Stomach smooth muscle (tissue), 2 donors: ENCODE data around the gene EPB41.

ENCODE experiments used
- H3K27ac ChIP-seq: one replicate; pipeline ENCODE4 v1.7.0; 2013; ENCODE audit warnings: mild to moderate bottlenecking, low read length, inconsistent platforms
- H3K27me3 ChIP-seq, 2 donors: one replicate each; pipeline ENCODE4 v1.7.0; 2013; ENCODE audit warnings: low read length in 2 of 2; ENCODE audit not compliant: insufficient read depth in 2 of 2, control insufficient read depth in 1 of 2
- H3K36me3 ChIP-seq, 2 donors: one replicate each; pipeline ENCODE4 v1.7.0; 2013; ENCODE audit warnings: low read length in 2 of 2; ENCODE audit not compliant: control insufficient read depth in 2 of 2, insufficient read depth in 2 of 2
- H3K4me1 ChIP-seq: one replicate; pipeline ENCODE4 v1.7.0; 2013; ENCODE audit warnings: low read length; ENCODE audit not compliant: control insufficient read depth, insufficient read depth
- H3K4me3 ChIP-seq, 2 donors: one replicate each; pipeline ENCODE4 v1.7.0; 2013; ENCODE audit warnings: low read length in 2 of 2
- H3K9ac ChIP-seq, 2 donors: one replicate each; pipeline ENCODE4 v1.7.0; 2013; ENCODE audit warnings: low read length in 2 of 2, mild to moderate bottlenecking in 1 of 2
- H3K9me3 ChIP-seq, 2 donors: one replicate each; pipeline ENCODE4 v1.7.0; 2013; ENCODE audit warnings: low read length in 2 of 2; ENCODE audit not compliant: control insufficient read depth in 2 of 2
- donor health status: healthy.
- donor health status: Pancreatic carcinoma.

Gene EPB41

DNA sequence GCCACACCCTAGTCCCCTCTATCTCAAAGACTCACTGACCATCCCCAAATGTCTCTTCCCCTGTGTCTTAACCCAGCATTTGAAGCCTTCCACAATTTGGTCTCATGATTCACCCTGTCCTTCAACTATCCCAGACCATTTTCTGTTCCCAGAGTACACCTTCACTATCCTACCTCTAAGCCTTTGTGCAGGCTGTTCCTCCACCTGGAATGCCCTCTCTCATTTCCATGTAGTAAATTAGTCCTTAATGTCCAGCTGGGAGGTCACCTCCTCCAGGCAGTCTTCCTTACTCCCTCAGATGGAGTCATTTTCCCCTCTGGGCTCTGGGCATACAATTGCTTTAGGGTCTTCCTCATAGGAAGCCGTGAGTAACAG is 31.1 kb upstream of the EPB41 start:
- Histone ChIP-seq H3K4me3 (no peak overlapping the region), H3K27me3 (no peaks in the 10 kb centered on the region), H3K9me3 (no peaks in the 10 kb centered on the region), H3K36me3 (no peaks in the 10 kb centered on the region), H3K9ac (no peak overlapping the region), H3K27ac (no peak overlapping the region), H3K4me1 (peaks cover 30% of the 10 kb centered on the region)

DNA sequence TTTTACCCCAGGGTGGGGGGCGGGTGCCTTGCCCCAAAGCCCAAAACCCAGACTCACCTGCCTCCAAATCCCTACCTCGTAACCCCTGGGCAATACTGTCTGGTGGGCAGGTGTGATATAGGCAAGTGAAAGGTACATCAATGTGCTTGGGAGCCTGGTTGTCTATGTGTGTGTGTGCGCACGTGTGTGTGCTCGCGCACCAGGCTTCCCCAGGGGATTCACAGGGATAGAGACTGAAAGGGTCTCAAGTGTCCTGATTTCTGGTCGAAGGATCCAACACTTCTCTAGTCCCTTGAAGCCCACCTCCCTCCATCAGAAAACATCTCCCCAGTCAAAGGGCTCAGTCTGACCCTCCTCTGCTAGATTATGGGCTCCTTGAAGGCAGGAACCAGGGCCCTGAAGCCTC is 28.9 kb upstream of the EPB41 start:
- Histone ChIP-seq H3K27me3 (no peaks in the 10 kb centered on the region), H3K27ac (peak overlapping the region; percentile 37), H3K4me3 (no peak overlapping the region), H3K9me3 (no peaks in the 10 kb centered on the region), H3K36me3 (no peaks in the 10 kb centered on the region), H3K4me1 (peaks cover 36% of the 10 kb centered on the region), H3K9ac (no peak overlapping the region)

DNA sequence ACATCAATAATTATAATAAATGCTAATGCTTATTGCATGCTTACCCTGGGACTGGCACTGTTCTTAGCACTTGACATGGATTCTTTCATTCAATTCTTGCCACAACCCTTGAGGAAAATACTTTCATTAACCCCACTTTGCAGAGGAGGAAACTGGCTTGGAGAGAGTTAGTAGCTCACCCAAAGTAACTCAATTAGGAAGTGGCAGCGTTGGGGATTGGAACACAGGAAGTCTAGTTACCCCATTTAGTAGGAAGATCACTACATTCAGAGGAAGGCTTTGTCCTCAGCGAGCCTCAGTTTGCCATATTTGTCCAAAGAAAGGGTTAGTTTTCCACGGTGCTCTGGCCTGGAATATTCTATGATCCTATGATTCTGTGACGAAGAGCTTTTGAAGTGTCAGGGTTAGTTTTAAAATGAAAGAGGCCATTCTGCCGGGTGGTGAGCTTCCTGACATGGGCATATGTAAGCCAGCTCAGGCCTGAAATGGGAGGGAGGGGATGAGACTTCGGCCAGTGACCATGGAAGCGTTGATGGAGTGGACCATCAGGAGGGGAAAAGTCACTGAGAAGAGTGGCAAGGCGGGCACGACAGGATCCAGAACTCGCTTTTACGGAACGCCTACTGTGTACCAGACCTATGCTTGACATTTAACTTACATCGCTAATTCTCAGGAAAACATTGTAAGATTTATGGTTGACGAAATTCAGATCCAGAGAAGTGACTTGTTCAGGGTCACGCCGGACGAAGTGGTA is 28.2 kb upstream of the EPB41 start:
- H3K9ac ChIP-seq: peak overlapping the region; percentile 29 to 81
- peak overlapping the region; percentile 89 to 92 for H3K4me3 ChIP-seq
- H3K27me3 ChIP-seq: no peaks in the 10 kb centered on the region
- peaks cover 36% of the 10 kb centered on the region for H3K4me1 ChIP-seq
- H3K9me3 ChIP-seq: no peaks in the 10 kb centered on the region
- no peaks in the 10 kb centered on the region for H3K36me3 ChIP-seq
- peak overlapping the region; percentile 37 for H3K27ac ChIP-seq

DNA sequence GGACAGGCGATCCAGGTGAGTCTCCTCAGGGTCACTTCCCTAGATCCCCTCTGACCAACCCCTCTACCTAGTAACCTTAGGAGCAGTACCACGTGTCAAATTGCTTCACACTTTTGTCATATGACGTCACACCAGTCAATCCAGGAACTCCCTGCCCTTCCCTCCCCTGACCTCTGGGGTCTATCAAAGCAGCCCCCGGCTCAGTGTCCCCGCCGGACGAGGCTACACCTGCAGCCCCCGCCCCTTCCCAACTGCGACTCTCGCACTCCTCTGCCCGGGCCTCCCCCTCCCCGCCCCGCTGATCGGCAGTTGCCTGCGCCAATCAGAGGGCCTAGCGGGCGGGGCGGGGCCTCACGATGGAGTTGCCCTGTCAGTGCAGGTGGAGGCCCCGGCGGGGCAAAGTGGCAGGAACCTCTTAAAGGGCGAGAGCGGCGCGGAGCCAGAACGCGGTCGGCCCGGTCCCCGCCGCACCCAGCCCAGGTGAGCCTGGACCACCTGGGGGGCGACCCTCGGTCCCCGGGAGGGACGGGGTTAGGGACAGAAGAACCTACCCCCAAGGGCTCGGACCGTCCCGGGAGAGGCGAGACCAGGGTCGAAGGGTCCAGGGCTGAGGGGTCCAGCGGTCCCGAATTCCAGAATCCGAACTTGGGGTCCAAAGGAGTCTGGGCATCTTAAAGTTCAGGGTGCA is 27.5 kb upstream of the EPB41 start:
- no peaks in the 10 kb centered on the region for H3K27me3 ChIP-seq
- no peaks in the 10 kb centered on the region for H3K9me3 ChIP-seq
- peaks cover 36% of the 10 kb centered on the region for H3K4me1 ChIP-seq
- H3K27ac ChIP-seq: peak overlapping the region; percentile 37
- H3K36me3 ChIP-seq: no peaks in the 10 kb centered on the region
- peak overlapping the region; percentile 89 to 92 for H3K4me3 ChIP-seq
- peak overlapping the region; percentile 73 to 81 for H3K9ac ChIP-seq

DNA sequence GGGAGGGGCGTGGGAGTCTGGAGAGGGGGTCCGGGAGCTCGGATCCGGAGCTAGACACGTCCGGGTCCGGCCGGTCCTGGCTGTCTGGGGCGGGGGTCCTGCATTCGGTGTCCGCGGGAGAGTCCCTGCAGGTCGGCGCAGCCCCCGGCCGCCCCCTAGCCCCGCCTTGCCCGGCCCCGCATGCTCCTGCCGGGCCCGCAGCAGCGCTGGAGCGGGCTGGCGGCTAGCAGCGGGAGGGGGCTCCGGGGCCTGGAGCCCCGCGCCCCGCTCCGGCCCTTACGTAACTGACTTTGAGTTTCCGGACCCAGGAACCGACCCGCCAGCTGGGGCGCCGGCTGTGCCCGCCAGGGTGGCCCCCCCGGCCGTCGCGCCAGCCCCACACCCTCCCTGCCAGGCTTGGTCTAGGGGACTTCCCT is 26.9 kb upstream of the EPB41 start:
- peak overlapping the region; percentile 89 to 92 for H3K4me3 ChIP-seq
- H3K4me1 ChIP-seq: peaks cover 32% of the 10 kb centered on the region
- no peaks in the 10 kb centered on the region for H3K9me3 ChIP-seq
- H3K27me3 ChIP-seq: no peaks in the 10 kb centered on the region
- H3K27ac ChIP-seq: no peak overlapping the region
- H3K36me3 ChIP-seq: no peaks in the 10 kb centered on the region
- H3K9ac ChIP-seq: peak overlapping the region; percentile 73 to 81

DNA sequence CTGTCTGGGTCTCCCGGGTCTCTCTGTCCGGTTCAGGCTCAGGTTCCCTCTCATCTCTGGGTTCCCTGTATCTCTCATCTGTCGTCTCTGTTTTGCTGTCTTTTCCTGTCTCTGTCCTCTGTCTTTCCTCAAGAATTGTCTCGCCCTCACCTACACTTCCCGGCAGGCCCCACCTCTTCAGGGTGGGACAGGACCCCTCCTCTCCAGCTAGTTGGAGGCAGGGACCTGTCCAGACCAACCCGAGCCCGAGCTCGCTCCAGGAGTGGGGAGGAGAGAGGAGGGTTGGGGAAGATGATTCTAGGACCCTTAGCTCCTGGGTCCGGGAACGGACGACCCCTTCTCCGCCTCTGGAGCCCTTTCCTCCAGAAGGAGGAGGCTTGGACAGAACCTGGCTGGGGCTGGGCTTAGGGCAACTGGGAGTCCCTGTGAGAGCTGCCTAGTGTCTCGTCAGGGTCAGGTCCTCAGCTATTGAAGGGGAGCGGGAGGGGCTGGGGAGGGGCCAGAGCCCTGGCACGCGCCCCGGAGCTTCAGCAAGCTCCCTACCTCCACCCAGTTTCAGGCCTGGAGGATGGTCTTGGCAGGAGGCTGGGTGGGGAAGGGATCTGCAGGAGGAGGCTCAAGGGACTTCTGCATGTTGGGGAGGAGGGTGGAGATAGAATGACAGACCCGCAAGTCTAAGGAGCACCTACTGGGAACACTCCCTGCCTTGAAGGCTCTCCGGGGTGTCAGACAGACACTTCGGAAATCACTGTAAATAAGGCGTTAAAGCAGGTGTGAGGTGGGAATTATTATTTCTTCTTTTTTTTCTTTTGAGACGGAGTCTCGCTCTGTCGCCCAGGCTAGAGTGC is 26.3 kb upstream of the EPB41 start:
- Histone ChIP-seq H3K9ac (peak overlapping the region; percentile 73 to 81), H3K9me3 (no peaks in the 10 kb centered on the region), H3K4me3 (peak overlapping the region; percentile 89 to 92), H3K36me3 (no peaks in the 10 kb centered on the region), H3K4me1 (peaks cover 30% of the 10 kb centered on the region), H3K27ac (no peak overlapping the region), H3K27me3 (no peaks in the 10 kb centered on the region)

DNA sequence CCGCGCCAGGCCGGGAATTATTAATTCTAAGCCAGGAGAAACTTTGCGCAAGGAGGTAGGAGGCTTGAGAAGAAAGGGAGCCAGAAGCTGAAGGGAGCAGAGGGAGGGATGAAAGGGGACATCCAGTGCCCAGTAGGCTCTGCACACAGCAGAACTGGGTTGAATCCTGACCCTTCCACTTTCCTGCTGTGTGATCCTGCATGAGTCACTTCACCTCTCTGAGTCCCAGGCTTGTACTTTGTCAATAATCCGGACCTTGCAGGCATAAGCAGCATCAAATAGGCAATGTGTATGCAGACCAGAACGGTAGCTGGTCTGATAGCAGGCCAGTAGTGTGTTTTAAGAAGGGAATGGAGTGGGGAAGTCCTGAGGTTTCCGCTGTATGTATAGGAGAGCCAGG is 25.5 kb upstream of the EPB41 start:
- Histone ChIP-seq H3K9ac (no peak overlapping the region), H3K9me3 (no peaks in the 10 kb centered on the region), H3K4me3 (no peak overlapping the region), H3K36me3 (peaks cover 0 to 1% of the 10 kb centered on the region in 2 donors), H3K4me1 (peaks cover 30% of the 10 kb centered on the region), H3K27me3 (no peaks in the 10 kb centered on the region), H3K27ac (no peak overlapping the region)

DNA sequence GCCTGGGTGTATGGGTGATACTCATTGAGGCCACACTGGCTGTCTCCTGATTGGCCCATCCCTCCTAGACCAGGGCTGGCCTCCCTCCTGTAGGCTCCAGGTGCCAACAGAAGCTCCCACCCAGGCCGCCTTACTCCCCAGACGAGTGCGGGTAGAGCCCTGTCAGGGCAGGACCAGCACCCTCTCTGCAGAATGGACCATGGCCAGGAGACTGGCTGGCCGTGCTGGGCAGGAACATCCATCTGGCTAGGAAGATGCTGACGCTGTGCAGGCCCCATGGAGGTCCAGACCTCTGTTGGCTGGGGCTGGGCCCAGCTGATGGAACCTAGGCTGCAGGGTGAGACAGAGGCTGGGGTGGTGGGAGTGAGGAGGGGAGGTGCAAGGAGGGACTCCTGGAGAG is 25.0 kb upstream of the EPB41 start:
- H3K9ac ChIP-seq: no peak overlapping the region
- H3K27me3 ChIP-seq: no peaks in the 10 kb centered on the region
- no peak overlapping the region for H3K4me3 ChIP-seq
- peaks cover 0 to 3% of the 10 kb centered on the region in 2 donors for H3K36me3 ChIP-seq
- H3K9me3 ChIP-seq: no peaks in the 10 kb centered on the region
- no peak overlapping the region for H3K27ac ChIP-seq
- H3K4me1 ChIP-seq: peaks cover 30% of the 10 kb centered on the region

DNA sequence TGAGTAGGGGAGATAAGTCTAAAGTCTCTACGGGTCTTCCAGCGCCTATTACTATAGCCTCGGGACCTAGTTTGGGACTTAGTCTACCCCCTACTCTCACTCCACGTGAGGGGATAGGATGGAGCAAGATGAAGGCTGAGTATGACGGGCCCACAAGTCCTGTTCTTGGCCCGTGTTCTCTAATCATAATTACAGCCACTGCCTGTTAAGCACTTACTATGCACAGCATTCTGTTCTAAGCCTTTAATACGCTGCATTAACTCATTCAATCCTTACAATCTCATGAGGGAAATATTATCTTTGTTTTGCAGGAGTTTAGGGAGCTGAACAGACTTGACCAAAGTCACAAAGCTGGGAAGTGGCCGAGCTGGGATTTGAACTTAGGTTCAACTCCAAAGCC is 23.9 kb upstream of the EPB41 start:
- H3K9ac ChIP-seq: peak overlapping the region in 1 of 2 donors; percentile 15

DNA sequence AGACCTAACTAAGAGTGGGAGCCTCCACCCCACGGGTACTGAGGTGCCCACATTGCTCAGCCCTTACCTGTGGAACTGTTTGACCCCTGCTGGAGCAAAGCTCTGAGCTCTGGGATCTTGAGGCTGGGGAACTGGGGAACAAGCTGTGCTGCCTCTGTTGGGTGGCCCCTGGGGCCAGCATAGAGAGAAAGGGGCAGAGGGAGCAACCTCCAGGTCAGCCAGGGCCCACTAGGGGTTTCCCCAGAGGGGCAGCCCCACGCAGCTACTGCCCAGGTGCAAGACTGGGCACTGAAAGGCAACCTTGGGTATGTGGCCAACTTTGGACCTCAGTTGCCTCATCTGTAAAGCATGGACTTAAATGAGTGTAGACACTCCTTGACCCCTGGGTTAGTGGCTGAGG is 23.5 kb upstream of the EPB41 start:
- Histone ChIP-seq H3K9me3 (no peaks in the 10 kb centered on the region), H3K4me1 (peaks cover 24% of the 10 kb centered on the region), H3K27ac (no peak overlapping the region), H3K27me3 (no peaks in the 10 kb centered on the region), H3K9ac (no peak overlapping the region), H3K36me3 (peaks cover 0 to 3% of the 10 kb centered on the region in 2 donors), H3K4me3 (no peak overlapping the region)

More for the DNA sequence above, 23.9 kb upstream of the EPB41 start:
- Histone ChIP-seq H3K4me1 (peaks cover 26% of the 10 kb centered on the region), H3K36me3 (peaks cover 0 to 3% of the 10 kb centered on the region in 2 donors), H3K27ac (no peak overlapping the region), H3K4me3 (no peak overlapping the region), H3K9me3 (no peaks in the 10 kb centered on the region), H3K27me3 (no peaks in the 10 kb centered on the region)
